ENCODE measurements around the gene RHO.
"Not testable (repeated sequence)": the region's sequence is repeated elsewhere in the genome, so short reads cannot be mapped to it uniquely, and the experiment has no call there.

The RHO gene

DNA sequence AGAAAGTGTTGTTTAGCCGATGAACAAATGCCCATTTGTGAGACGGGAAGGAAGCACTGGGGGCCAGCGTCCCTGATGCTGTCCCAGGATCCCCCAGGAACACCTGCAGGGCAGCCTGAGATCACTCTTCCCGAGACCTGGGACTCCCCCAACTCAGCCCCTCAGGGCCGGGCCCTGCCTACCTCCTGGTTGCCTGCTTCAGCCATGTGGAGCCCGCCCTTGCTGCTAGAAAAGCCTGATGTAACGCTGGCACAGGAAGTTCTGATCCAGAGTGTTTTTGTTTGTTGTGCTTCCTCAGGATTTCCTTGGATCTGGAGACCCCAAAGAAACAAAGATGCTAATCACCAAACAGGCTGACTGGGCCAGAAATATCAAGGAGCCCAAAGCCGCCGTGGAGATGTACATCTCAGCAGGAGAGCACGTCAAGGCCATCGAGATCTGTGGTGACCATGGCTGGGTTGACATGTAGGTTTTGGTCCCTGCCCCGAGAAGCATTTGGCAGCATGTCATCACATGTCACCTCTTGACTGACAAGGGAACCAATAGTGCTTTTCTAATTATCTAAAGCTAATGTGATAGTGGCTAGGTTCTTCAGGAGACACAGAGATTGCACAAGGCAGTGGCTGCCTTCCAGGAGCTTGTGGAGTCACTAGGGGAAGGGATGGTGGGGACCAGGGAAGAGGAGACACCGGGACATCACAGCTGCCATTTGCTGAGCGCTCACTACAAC is 28.7 kb upstream of the RHO start:
- DNase-seq (ENCODE audit: low spot score) = not testable (repeated sequence)

DNA sequence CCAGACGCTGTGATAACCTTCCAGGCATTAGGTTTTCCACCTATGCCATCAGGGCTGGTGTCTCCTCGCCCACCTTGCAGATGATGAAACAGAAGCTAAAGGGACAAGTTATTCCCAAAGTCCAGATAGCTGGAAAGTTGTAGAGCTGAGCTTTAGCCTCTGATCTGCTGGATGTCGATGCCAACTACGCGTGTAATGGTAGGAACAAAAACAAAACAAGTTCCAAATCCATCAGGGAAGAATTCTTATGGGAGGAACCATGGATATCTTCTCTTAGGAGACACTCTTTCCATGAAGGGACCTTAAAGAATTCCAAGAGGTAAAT is 28.1 kb upstream of the RHO start:
- DNase-seq (ENCODE audit: low spot score) = no peak

DNA sequence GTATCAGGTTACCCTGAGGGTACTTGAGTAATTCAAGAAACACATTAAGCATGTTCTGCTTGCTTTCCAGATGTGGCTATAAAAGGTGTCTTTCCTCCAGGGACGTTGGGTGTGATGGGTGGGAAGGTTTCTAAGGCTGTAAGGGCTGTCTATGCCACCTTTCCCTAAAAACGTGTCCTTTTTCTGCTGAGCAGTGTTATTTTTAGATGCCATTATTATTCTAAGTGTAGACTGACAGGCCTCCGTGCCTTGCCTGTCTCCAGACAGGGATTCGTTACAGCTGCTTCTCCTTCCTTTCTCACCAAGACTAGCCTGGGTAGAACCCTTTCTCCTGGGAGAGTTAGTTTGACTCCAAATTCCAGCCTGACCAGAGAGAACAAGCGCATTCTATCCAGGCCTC is 26.8 kb upstream of the RHO start:
- no peak for DNase-seq (ENCODE audit: low spot score)

DNA sequence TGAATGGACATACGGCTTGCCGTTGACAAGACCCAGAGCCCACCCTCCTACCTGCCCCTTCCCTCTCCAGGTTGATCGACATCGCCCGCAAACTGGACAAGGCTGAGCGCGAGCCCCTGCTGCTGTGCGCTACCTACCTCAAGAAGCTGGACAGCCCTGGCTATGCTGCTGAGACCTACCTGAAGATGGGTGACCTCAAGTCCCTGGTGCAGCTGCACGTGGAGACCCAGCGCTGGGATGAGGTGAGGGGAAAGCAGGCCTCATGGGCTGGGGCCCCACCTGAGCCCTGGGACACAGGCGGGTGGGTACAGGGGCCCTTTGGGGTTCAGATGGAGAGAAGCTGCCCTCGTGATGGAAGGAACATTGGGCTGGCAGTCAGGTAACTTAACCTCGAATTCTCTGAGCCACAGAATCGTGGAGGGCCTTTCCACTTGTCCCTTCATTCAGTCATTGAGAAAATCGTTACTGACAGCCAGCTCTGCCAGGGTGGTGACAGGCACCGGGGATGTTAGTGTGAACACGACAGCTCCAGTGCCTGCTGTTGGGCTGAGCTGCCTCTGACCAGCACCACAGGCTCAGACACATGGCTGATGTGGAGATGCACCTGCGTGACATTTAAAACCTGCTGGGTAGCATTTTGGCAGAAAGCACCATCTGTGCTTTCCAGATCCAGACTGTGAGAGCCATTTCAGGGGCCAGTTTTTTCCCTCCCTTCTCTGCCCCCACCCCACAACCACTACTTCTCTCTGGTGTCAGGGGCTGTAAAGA is 25.6 kb upstream of the RHO start:
- no peak for DNase-seq (ENCODE audit: low spot score)

DNA sequence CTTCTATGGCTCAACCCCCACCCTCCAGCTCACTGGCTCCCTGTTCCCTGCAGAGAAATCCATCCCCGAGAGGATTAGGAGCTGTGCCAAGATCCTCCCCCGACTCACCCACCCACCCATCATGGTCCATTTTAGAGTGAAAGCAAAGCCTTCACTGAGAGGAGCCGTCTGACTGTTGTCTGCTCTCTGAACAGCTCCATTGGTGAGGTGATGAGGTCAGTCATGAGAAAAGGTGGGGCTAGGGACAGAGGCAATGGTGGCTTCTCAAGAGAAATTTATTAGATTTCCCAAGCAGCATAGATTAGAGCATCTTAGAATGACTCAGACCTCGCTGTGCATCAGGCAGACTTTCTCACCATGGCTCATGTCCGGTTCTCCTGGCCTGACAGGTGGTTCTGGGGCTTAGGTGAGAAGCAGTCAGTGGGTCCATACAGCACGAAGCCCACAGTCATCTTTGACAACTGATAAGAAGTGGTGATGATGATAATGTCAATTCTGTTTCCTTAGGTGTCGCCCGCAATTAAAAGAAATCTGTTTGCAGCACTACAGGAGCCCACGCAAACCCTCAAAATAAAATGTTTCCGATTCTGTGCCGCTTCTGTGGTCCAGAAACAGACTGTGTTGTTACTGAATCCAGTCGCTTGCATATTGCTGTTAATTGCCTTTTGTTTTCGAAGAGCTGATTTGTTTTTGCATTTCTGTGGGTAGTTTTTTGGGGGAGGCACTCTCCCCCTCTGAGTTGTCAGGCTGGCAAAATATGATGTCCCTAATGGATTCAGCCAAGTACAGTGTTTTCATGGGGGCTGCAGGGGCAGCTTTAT is 24.8 kb upstream of the RHO start:
- no peak for DNase-seq (ENCODE audit: low spot score)

DNA sequence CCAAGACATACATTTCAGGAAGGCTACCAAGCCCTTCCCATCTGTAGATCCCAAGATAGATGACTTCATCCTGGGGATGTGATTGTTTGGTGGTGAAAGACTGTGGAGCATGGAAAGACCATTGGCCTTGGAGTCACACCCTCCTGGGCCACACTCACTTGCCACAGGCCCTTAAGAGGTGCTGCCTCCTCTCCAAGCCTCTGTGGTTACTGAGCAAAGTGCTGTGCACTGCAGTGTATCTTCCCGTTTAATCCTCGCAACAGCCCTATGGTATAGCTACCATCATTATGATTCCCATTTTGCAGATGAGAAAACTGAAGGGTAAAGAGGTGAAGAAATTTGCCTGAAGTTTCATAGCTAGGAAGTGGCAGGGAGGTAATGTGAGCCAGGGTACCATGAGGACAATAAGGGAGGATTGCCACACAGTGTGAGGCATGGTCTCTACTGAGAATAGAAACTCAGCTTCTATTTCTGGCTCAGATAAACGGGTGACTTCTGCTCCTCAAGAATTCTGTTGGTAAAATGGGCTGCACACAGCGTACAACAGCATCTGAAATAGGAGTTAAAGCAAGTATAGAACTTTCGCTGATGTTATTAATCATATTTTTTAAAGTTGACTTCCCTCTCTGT is 23.9 kb upstream of the RHO start:
- DNase-seq (ENCODE audit: low spot score) = no peak

DNA sequence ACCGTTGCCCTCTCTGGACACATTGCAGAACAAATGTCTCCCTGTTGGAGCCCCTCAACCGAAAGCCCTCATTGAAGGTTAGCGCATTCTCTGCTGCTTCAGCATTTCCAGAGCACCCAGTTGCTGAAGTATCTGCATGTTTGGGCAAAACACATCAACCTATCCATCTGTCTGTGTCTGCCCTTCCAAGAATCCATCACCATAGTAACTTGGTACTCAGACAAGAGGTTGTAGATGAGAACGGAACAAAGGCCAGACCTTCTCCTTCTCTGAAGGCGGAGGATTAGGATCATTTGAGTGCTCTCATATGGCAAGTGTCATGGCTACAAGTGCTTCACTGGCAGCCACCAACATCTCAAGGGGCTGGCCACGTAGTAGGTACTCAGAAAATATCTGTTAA is 23.1 kb upstream of the RHO start:
- DNase-seq (ENCODE audit: low spot score) = no peak

DNA sequence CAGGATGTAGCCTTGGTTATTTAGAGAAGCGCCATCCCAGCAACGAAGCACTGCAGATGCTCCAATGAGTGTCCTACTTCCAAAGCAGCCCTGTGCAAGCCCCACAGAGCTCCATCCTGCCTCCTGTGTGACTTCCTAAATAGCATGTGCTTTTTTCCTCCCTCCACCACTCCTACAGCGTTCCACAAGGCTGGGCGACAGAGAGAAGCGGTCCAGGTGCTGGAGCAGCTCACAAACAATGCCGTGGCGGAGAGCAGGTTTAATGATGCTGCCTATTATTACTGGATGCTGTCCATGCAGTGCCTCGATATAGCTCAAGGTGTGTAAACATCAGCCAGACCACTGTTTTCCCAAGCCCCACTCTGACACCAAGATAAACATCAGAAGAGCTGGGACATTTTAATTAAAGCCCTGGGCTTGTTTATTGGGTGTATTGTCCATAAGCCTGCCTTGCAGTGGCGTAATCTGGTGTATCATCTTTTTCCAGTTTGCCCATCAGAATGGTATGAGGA is 22.2 kb upstream of the RHO start:
- no peak for DNase-seq (ENCODE audit: low spot score)

DNA sequence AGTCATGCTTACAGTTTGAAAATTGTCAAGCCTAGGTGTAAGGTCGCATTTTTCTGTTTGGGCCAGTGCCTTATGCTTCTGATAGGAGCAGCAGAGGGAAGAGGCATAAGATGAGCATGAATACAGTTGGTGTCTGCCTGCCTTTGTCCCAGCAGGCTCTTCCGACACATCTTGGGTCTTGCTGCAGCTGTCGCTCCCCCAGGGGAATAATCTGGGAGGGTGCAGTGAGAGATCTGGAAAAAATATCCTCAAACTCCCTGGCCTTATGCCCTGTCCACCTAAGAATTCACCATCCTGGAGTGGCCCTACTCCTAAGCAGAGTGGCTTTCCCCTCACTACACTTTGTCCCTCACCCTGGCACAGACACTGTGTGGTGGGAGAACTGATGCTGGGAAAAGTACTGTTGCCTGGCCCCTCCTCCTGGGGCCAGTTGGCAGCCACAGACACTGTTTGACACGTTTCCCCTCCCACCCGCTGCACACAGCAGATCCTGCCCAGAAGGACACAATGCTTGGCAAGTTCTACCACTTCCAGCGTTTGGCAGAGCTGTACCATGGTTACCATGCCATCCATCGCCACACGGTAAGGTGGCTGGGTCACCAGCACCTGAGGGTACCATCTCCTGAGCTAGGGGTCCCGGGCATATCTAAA is 21.1 kb upstream of the RHO start:
- DNase-seq (ENCODE audit: low spot score) = no peak

DNA sequence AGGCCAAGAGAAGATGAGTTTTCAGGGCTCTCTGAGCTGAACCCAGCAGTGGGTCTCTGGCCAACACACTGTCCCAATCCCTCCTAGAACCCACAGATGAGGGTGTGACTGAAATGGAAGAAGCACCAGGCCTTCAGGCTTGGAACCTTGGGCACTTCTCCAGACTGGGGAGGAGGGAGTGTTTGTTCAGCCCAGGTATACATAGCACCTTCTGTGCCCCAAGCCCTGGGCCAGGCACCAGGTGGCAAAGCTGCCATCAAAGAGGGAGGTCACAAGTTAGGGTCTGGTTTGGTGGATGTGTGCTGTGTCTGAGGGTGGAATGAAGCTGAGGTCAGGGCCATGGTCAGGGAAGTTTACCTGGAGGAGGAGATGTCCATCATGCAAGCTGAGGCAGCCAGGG is 15.8 kb upstream of the RHO start:
- DNase-seq (ENCODE audit: low spot score) = no peak

DNA sequence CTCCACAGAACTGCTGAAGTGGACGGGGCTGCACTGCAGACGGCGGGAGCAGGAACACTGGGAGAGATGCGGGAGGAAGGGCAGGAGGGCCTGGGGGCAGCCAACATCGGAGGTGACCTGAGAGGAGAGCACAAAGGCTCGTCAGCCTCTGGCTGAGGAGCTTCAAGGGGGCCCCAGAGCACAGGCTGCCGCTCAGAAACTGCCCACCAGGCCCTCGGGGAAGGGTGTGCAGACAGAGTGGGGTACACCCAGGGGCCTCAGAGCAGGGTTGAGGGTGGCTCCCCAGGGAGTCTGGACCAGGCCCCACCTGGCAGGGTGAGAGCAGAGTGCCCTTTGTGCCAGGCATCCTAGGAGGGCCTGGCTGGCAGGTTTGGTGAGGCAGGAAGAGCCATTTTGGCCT is 14.7 kb upstream of the RHO start:
- DNase-seq (ENCODE audit: low spot score) = no peak

DNA sequence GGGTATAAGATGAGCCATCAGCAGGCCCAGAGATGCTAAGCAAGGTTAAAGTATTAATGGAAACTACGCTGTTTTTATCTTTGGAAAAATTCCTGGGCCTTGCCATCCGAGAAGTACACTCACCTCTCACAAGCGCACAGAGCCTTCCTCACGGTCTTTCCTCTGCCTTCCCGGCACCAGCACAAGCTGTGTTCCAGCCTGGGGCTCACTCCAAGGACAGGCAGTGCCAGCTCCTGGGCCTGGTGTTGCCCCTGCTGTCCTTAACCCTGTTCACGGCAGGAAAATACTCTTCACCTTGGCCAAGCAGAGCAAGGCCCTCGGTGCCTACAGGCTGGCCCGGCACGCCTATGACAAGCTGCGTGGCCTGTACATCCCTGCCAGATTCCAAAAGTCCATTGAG is 14.3 kb upstream of the RHO start:
- no peak for DNase-seq (ENCODE audit: low spot score)

DNA sequence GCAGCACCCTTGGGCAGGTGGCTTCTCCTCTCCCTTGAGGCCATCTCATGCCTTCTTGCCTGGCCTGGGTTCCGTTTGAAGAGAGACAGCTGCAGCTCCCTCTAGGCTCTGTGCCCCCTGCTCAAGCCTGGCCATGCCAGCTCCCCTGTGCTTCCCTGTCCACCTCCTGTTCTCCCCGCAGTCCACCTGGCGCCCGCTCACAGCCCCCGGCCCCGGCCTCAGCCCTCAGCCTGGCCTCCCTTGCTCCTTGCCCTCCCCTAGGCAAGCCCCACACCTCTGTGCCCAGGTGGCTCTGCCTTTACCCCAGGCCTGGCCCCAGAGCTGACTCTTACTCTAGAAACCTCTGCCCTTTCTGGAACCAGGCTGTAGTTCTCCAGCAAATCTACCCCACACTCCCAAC is 13.9 kb upstream of the RHO start:
- DNase-seq (ENCODE audit: low spot score) = no peak

DNA sequence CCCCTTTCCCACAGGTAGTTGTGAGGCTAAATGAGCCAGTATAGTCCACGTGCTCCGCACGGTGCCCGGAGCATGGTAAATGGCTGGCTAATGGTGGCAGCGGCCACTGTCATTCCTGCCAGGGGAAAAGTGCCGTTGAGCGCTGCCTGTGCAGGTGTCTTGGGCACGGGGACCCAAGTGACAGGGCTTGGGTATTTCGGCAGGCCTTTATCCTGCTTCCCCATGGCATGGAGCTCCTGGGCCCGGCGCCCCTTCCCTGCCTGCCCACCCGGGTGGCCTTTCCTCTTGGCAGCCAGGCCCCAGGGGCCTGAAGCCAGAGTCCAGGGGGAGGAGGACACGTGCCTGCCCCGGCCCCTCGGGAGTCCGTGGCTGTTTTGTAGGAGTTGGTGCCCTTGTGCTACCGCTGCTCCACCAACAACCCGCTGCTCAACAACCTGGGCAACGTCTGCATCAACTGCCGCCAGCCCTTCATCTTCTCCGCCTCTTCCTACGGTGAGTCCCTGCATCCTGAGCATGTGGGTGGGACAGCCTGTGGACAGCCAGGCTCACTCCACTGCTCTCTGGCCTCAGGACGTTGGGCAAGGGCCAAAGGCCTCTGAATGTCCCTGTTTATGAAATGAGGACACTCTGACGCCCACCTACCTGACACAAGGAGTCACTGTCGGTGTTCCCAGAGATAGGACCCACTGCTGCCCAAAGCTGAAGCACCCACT is 13.2 kb upstream of the RHO start:
- not testable (repeated sequence) for DNase-seq (ENCODE audit: low spot score)

DNA sequence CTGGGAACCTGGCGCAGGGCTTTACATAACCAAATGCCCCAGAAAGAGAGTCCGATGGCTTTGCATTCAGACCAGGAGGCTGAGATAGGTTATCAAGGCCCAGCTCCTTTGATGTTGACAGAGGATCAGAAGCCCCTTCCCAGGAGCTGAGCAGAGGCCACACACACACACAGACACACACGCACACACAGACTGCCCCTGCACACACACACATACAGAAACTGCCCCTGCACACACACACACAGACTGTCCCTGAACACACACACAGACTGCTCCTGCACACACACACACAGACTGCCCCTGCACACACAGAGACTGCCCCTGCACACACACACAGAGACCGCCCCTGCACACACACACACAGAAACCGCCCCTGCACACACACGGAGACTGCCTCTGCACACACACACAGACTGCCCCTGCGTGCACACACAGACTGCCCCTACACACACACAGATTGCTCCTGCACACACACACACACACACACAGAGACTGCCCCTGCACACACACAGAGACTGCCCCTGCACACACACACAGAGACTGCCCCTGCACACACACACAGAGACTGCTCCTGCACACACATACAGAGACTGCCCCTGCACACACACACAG is 12.5 kb upstream of the RHO start:
- DNase-seq (ENCODE audit: low spot score) = not testable (repeated sequence)

DNA sequence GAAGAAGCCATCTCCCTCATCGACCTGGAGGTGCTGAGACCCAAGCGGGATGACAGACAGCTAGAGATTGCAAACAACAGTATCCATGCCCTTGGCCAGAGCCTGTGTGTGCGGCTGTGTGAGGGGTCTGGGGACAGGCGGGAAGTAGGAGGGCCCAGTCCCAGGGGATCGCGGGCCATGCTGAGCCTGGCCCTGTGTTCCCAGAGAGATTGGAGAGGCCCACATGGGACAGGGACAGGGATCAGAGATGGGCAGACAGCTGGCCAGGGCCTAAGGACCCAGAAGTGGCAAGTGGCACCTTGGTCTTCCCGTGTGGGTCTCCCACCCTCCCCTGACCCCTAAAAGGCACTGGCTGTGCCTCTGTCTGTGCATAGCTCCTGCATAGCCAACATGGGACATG is 10.9 kb upstream of the RHO start:
- DNase-seq (ENCODE audit: low spot score) = no peak

DNA sequence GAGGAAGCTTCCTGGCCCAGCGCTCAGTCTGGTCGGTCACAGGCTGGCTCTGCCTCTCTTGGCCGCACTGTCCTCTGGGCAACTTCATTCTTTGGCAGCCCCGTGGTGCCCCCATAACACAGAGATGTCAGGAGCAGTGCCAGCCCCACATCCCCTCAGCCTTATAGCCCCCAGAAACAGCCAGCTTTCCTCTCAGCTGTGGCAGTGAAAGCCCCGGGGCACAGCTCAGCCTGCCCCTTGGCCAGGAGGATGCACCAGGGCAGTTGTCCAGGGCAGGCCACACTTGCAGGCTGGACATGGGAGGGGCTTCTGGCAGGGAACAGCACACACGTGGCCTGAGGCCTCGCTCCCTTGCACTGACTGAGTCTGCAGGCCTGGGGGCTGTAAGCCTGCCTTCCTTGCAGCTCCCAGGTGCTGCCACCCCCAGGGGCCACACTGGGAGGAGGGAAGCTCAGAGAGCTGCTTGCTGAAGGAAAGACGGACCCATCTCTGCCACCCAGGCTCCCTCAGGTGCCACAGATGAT is 10.3 kb upstream of the RHO start:
- no peak for DNase-seq (ENCODE audit: low spot score)

DNA sequence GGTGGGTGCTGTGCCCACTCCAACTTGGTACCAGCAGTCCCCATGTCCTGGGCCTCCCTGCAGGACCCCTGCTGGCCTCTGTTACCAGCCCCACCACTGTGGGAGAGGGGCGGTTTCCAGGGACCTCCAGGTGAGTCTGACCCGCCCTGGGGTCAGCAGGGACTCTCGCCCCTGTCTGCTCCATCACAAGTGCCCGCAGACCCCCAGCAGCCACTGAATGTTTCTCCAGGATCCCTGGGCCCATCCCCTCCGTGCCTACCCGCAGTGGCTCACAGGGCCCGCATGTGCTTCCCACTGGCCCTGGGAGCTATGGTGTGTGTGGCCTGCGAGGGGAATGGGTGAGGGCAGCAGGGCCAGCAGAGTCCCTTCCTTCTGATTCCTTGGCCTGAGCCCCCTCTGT is 9.9 kb upstream of the RHO start:
- no peak for DNase-seq (ENCODE audit: low spot score)

DNA sequence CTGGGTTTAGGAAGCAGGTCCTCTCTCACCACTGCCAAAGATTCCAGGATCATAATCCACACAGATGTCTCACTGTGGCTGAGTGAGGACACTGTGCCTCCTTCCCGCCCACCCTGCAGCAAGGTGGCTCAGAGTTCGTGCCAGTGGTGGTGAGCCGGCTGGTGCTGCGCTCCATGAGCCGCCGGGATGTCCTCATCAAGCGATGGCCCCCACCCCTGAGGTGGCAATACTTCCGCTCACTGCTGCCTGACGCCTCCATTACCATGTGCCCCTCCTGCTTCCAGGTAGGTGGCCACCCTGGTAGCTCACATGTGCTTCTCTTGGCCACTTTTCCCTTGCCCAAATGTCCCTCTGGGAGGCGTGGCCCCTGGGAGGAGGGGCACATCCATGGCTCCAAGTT is 9.0 kb upstream of the RHO start:
- DNase-seq (ENCODE audit: low spot score) = no peak

DNA sequence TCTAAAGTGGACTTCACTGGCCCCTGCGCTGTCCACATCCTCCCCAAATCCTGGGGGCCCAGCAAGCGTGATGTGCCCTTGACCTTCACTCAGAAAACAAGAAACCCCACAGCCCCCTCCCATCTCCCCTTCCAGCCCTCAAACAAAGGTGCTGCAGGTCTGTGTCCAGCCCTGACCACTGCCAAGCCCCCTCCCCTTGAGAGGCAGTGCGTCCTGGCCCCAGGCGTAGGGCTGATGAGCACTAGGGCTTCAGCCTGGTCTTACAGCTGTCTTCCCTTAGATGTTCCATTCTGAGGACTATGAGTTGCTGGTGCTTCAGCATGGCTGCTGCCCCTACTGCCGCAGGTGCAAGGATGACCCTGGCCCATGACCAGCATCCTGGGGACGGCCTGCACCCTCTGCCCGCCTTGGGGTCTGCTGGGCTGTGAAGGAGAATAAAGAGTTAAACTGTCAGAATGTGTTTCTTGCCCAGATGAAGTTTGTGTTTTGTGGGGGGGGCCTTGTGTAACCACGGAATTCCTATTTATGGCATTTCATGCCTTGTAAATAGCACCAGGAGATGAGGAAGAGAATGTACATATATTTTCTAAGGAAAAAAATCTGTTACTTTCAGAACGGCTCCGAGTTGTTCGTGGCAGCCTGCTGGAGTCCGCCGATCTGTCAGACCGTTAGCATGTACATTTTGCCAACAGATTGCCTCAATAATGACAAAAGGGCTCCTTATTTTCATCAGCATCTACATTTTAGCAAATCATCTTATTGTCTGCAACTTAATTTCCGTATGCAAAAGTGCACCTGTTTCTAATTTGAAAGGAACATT is 8.3 kb upstream of the RHO start:
- DNase-seq (ENCODE audit: low spot score) = no peak
